ENCODE measurements around the gene GNAI3. TPM values are rescaled to one million over a fixed set of nuclear protein-coding genes. Genes with fewer than 3 reads are reported as not detected.

The GNAI3 gene
- total and polyA plus RNA-seq, 2 of the 13 experiments (the other 11 are each of a cell fraction or from before 2014, with no cell fraction given) = 4.3 to 9.0 TPM

DNA sequence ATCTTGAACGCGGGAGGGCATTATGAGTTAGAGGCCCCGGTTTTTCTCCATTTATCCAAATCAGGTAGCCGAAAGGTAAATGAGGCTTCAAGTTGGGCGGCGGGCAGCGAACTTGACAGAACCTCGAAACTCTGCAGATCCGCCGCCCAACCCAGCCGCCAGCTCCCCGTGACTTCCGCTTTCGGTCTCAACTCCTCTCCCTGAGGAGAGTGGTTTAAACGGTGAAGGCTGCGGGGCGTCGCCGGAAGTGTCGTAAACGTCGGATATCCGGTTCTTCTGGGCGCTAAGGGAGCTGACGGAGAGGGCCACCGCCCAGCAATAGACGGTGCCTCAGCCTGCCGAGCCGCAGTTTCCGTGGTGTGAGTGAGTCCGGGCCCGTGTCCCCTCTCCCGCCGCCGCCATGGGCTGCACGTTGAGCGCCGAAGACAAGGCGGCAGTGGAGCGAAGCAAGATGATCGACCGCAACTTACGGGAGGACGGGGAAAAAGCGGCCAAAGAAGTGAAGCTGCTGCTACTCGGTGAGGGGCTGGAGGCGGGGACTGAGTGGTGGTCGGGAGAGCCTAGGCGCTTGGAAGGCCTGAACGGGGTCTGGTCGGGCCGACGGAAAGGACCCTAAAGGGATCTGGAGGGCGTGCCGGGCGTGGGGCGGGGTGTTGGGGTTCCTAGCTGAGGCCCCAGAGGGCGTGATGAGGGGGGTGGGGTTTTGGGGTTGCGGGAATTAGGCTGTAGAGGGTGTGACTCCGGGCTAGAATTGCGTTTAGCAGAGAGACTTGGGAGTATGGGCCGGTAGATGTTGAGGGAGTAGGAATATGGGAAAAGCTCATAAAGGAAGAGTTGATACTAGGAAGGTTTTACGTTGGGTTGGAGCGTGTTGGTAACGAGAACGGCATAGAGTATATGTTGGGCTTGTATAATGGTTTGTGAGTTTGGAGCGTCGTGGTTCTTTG, at the start of gene GNAI3 (continued):
- TF ChIP-seq, protein P1, sequence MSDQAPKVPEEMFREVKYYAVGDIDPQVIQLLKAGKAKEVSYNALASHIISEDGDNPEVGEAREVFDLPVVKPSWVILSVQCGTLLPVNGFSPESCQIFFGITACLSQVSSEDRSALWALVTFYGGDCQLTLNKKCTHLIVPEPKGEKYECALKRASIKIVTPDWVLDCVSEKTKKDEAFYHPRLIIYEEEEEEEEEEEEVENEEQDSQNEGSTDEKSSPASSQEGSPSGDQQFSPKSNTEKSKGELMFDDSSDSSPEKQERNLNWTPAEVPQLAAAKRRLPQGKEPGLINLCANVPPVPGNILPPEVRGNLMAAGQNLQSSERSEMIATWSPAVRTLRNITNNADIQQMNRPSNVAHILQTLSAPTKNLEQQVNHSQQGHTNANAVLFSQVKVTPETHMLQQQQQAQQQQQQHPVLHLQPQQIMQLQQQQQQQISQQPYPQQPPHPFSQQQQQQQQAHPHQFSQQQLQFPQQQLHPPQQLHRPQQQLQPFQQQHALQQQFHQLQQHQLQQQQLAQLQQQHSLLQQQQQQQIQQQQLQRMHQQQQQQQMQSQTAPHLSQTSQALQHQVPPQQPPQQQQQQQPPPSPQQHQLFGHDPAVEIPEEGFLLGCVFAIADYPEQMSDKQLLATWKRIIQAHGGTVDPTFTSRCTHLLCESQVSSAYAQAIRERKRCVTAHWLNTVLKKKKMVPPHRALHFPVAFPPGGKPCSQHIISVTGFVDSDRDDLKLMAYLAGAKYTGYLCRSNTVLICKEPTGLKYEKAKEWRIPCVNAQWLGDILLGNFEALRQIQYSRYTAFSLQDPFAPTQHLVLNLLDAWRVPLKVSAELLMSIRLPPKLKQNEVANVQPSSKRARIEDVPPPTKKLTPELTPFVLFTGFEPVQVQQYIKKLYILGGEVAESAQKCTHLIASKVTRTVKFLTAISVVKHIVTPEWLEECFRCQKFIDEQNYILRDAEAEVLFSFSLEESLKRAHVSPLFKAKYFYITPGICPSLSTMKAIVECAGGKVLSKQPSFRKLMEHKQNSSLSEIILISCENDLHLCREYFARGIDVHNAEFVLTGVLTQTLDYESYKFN (CRISPR knock-in tag; conservative IDR thresholded peaks at IDR 0.05) = peak; percentile 52
- TF ChIP-seq KLF15 (CRISPR knock-in tag; IDR thresholded peaks at IDR 0.05; ENCODE audit: borderline replicate concordance) (no peak), ZNF251 (CRISPR knock-in tag; IDR thresholded peaks at IDR 0.05) (0 out of 2 replicates have a peak, but pooled peaks have one; percentile 25), ZNF230 (CRISPR knock-in tag; IDR thresholded peaks at IDR 0.05) (0 out of 2 replicates have a peak, but pooled peaks have one; percentile 33), ZMAT3 (CRISPR knock-in tag; conservative IDR thresholded peaks at IDR 0.05) (no peak; the same call in 1 of the 2 replicates), ZNF10 (CRISPR knock-in tag; IDR thresholded peaks at IDR 0.05; ENCODE audit: borderline replicate concordance, low read depth) (no peak), ZNF44 (CRISPR knock-in tag; IDR thresholded peaks at IDR 0.05) (no peak), NFE2 (CRISPR knock-in tag; IDR thresholded peaks at IDR 0.05) (no peak)
- TF ChIP-seq, protein P2, sequence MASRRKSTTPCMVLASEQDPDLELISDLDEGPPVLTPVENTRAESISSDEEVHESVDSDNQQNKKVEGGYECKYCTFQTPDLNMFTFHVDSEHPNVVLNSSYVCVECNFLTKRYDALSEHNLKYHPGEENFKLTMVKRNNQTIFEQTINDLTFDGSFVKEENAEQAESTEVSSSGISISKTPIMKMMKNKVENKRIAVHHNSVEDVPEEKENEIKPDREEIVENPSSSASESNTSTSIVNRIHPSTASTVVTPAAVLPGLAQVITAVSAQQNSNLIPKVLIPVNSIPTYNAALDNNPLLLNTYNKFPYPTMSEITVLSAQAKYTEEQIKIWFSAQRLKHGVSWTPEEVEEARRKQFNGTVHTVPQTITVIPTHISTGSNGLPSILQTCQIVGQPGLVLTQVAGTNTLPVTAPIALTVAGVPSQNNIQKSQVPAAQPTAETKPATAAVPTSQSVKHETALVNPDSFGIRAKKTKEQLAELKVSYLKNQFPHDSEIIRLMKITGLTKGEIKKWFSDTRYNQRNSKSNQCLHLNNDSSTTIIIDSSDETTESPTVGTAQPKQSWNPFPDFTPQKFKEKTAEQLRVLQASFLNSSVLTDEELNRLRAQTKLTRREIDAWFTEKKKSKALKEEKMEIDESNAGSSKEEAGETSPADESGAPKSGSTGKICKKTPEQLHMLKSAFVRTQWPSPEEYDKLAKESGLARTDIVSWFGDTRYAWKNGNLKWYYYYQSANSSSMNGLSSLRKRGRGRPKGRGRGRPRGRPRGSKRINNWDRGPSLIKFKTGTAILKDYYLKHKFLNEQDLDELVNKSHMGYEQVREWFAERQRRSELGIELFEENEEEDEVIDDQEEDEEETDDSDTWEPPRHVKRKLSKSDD (CRISPR knock-in tag; IDR thresholded peaks at IDR 0.05; ENCODE audit: low read depth) = no peak
- TF ChIP-seq, protein P3, sequence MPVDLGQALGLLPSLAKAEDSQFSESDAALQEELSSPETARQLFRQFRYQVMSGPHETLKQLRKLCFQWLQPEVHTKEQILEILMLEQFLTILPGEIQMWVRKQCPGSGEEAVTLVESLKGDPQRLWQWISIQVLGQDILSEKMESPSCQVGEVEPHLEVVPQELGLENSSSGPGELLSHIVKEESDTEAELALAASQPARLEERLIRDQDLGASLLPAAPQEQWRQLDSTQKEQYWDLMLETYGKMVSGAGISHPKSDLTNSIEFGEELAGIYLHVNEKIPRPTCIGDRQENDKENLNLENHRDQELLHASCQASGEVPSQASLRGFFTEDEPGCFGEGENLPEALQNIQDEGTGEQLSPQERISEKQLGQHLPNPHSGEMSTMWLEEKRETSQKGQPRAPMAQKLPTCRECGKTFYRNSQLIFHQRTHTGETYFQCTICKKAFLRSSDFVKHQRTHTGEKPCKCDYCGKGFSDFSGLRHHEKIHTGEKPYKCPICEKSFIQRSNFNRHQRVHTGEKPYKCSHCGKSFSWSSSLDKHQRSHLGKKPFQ (CRISPR knock-in tag; IDR thresholded peaks at IDR 0.05; ENCODE audit: insufficient replicate concordance) = peak; percentile 78
- TF ChIP-seq, protein P4, sequence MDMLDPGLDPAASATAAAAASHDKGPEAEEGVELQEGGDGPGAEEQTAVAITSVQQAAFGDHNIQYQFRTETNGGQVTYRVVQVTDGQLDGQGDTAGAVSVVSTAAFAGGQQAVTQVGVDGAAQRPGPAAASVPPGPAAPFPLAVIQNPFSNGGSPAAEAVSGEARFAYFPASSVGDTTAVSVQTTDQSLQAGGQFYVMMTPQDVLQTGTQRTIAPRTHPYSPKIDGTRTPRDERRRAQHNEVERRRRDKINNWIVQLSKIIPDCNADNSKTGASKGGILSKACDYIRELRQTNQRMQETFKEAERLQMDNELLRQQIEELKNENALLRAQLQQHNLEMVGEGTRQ (IDR thresholded peaks at IDR 0.05; ENCODE audit: low read depth, low read length) = no peak
- TF ChIP-seq, protein P4 (CRISPR knock-in tag; IDR thresholded peaks at IDR 0.05; ENCODE audit: borderline replicate concordance) = peak; percentile 69; the same call in 1 of the 2 replicates
